Gastrocnemius medialis (tissue), 4 donors: ENCODE data around the gene MEIKIN.

Experiments used
- CTCF ChIP-seq, 5 experiments: fragments of 450-650 bp in 3 of 5; fragments of 200-600 bp in 2 of 5; sonication (generic) in 2 of 5; IDR thresholded peaks in 4 of 5; conservative IDR thresholded peaks in 1 of 5; 1 replicate in 4 of 5; 2 replicates in 1 of 5; pipeline ENCODE4 v1.5.1; 2016 to 2019; ENCODE audit warnings: antibody characterized with exemption in 5 of 5, mild to moderate bottlenecking in 3 of 5, moderate library complexity in 3 of 5
- POLR2A ChIP-seq, 2 donors: fragments of 450-650 bp; IDR thresholded peaks; one replicate each; pipeline ENCODE4 v1.6.1; 2017; ENCODE audit warnings: antibody characterized with exemption in 2 of 2, mild to moderate bottlenecking in 2 of 2, moderate library complexity in 2 of 2

GRCh38 chr5:131947445-131947844 lies 2.0 kb upstream of the MEIKIN start:
- no peak for TF ChIP-seq CTCF (IDR thresholded peaks at IDR 0.05 in 4 of 5, conservative IDR thresholded peaks at IDR 0.05 in 1 of 5)
- TF ChIP-seq POLR2A (IDR thresholded peaks at IDR 0.05): no peak
